AG04449 (cell line): ENCODE measurements around the gene PROSER2.

ENCODE experiments used
- CTCF ChIA-PET: fragments of 350-600 bp; formaldehyde crosslinking; extraction: SDS; loops from one replicate; lab custom pipeline; 2021; ENCODE audit warnings: antibody characterized with exemption; lab: Yijun Ruan, JAX
- POLR2A ChIA-PET: fragments of 400-600, 350-600 bp; formaldehyde crosslinking; extraction: SDS; loops from one replicate; lab custom pipeline; 2020; ENCODE audit warnings: antibody characterized with exemption, inconsistent platforms; lab: Yijun Ruan, JAX
- DNase-seq: peaks from one replicate; pipeline ENCODE4 v3.0.0-alpha.2; 2010; ENCODE audit warnings: low read depth, low spot score
- H3K4me3 ChIP-seq: 2 replicates; pipeline ENCODE4 v1.5.1; 2011; ENCODE audit warnings: low read depth, mild to moderate bottlenecking, control low read depth, low read length
- TF ChIP-seq, protein P1 (sequence below): IDR thresholded peaks from one replicate; pipeline ENCODE4 v1.5.1; 2011; ENCODE audit warnings: mild to moderate bottlenecking, moderate library complexity, low read length, control low read depth, inconsistent platforms; ENCODE audit not compliant: insufficient read depth; ENCODE audit errors: missing control alignments

Gene PROSER2

DNA sequence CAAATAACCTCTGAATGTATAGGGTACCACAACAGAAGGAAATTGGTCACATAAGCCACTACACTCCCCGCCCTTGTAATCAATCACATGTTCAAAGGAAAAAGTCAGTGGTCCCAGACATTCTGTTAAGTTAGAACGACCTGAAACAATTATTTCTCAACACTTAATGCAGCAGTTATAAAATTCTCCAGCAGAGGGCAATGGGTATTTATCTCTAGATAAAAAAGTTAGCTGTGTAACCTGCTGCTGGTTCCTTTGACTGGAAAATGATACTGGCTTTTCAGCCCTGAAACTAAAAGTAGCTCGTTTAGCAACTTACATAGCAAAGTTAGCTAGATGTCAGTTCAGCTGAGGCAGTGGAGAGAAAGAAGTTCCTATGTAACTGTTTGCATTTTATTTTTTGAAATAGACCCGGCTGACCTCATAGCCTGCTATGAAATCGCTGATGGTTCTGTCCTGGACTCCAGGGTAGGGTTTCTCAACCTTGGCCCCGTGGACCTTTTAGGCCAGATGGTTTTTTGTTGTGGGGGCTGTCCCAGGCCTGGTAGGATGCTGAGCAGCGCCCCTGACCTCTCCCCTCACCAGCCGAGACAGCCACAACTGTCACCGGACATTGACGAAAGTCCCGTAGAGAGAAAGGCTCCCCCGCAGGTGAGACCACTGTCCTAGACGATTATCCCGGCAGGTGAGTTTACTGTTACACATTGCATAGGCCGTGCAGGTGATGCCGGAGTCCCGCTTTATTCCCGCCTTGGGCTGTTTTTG lies 40.2 kb upstream of the PROSER2 start:
- ChIA-PET POLR2A (no interaction called here), CTCF (interaction anchor here (0.6 to 6.2 kb wide), 34 partner anchors 9 to 1292 kb away, joined by 3 to 94 read pairs (median 4); no protein-coding TSS in a partner anchor)
- TF ChIP-seq, protein P1, sequence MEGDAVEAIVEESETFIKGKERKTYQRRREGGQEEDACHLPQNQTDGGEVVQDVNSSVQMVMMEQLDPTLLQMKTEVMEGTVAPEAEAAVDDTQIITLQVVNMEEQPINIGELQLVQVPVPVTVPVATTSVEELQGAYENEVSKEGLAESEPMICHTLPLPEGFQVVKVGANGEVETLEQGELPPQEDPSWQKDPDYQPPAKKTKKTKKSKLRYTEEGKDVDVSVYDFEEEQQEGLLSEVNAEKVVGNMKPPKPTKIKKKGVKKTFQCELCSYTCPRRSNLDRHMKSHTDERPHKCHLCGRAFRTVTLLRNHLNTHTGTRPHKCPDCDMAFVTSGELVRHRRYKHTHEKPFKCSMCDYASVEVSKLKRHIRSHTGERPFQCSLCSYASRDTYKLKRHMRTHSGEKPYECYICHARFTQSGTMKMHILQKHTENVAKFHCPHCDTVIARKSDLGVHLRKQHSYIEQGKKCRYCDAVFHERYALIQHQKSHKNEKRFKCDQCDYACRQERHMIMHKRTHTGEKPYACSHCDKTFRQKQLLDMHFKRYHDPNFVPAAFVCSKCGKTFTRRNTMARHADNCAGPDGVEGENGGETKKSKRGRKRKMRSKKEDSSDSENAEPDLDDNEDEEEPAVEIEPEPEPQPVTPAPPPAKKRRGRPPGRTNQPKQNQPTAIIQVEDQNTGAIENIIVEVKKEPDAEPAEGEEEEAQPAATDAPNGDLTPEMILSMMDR: peak; percentile 39
- H3K4me3 ChIP-seq: no peak overlapping the region
- DNase-seq: no peak

DNA sequence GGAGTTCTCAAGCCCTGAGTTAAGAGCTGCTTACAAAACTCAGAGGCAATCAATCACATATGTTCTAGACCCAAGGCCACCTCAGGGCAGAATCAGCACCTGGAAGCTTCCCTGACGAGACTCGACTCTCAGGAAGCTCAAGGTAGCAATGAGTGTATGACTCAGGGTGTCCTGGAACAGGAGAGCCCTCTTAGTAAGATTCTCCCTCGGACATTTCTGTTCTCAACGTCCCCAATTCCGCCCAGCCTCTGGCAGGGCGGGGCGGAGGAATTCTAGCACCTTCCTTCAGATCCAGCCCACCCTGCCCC lies 39.6 kb upstream of the PROSER2 start:
- POLR2A ChIA-PET: no interaction called here

DNA sequence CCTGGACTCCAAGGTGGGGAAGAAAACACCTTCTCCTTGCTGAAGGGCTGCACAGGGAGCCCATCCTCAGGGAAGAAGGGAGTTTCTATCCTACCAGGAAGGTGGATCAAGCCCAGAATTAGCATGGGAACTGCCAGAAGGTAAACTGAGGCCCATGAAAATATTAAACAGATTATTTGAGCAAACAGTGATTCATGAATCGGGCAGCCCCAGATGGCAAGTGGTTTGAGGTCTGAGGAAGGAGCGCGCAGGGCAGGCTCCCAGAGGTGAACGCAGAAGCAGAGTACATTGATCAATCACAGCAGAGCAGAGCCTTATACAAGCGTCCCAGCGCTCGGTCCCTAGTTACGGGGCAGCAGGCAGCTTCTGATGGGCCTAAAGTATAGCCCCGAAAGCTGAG lies 35.8 kb upstream of the PROSER2 start:
- POLR2A ChIA-PET: no interaction called here
- H3K4me3 ChIP-seq: no peak overlapping the region
- TF ChIP-seq, protein P1: no peak
- CTCF ChIA-PET: interaction anchor here (2.8 kb wide), 1 partner anchor 199 kb away, joined by 10 read pairs; no protein-coding TSS in a partner anchor
- DNase-seq: no peak

More for the DNA sequence above, 39.6 kb upstream of the PROSER2 start:
- H3K4me3 ChIP-seq: no peak overlapping the region
- no peak for DNase-seq
- TF ChIP-seq, protein P1: no peak
- CTCF ChIA-PET: interaction anchor here (0.6 to 6.2 kb wide), 24 partner anchors 9 to 1291 kb away, joined by 3 to 94 read pairs (median 6); no protein-coding TSS in a partner anchor

DNA sequence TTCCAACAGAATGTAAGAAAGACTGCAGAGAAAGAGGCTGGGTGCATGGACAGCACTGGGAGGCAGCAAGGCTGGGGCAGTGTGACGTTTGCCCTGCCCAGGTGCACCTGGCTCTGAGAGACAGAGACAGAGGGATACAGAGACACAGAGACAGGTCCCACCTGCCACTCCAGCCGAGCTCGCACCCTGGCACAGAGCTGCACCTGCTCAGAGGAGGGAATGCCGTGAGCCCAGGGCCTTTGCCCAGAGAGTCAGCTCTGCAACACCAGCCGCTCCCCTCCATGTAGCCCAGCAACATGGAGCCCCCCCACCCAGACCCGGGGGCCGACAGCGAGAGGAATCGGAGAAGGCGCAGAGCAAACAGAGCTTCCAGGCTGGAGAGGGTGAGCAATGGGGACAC lies 35.3 kb upstream of the PROSER2 start:
- DNase-seq: no peak
- H3K4me3 ChIP-seq: no peak overlapping the region
- CTCF ChIA-PET: interaction anchor here (2.8 kb wide), 1 partner anchor 198 kb away, joined by 10 read pairs; no protein-coding TSS in a partner anchor
- POLR2A ChIA-PET: no interaction called here
- TF ChIP-seq, protein P1: no peak

DNA sequence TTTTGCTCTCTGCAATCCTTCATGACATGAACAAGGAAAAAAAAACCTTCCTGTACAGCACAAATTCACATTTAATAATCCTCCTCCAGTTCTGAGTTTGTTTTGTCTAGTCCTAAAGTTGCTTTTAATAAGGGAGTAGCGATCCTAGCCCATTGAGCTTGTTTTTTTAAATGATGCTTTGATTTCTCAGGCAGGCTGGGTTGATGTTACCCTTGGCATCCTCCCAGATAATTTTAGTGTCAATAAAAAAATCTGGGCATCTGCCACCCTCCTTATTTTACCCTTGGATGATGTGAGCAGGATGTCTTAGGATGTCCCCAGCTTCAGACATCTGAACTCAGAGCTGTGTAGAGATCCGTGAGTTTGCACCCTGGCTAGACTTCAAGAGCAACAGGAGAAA lies 33.9 kb upstream of the PROSER2 start:
- no peak for DNase-seq
- TF ChIP-seq, protein P1: no peak
- POLR2A ChIA-PET: interaction anchor here (0.6 kb wide), 1 partner anchor 12 kb away, joined by 5 read pairs; no protein-coding TSS in a partner anchor
- no peak overlapping the region for H3K4me3 ChIP-seq
- CTCF ChIA-PET: interaction anchor here (1.0 to 5.7 kb wide), 7 partner anchors 7 to 201 kb away, joined by 3 to 42 read pairs (median 6); no protein-coding TSS in a partner anchor

DNA sequence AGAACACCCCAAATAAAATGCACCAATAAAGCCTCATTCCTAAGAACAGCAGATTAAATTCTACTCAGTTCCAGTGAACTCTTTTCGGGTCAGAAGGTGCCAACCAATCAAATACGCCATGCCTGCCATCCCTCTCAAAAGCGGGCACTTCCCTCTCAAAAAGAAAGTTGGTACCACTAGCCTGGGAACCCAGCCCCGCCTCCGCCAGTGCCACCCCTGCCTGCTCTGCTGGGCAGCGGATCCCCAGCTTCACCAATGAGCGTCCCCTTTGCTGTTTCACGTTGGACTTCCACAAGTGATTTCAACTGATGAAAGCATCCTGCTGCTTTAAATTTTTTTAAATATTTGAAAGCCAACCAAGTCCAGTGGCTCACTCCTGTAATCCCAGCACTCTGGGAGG lies 33.2 kb upstream of the PROSER2 start:
- DNase-seq: no peak
- no peak overlapping the region for H3K4me3 ChIP-seq
- ChIA-PET CTCF (interaction anchor here (1.0 to 5.7 kb wide), 7 partner anchors 7 to 200 kb away, joined by 3 to 42 read pairs (median 7); no protein-coding TSS in a partner anchor), POLR2A (no interaction called here)
- TF ChIP-seq, protein P1: no peak
